ENCODE data around the gene GPT2. TPM values are rescaled to one million over a fixed set of nuclear protein-coding genes. Genes with fewer than 3 reads are reported as not detected.
A peak's percentile ranks its signal among the peaks of the same experiment; 100 is the strongest.

Gene GPT2
- total RNA-seq, 1 donor = 15.6 TPM

DNA sequence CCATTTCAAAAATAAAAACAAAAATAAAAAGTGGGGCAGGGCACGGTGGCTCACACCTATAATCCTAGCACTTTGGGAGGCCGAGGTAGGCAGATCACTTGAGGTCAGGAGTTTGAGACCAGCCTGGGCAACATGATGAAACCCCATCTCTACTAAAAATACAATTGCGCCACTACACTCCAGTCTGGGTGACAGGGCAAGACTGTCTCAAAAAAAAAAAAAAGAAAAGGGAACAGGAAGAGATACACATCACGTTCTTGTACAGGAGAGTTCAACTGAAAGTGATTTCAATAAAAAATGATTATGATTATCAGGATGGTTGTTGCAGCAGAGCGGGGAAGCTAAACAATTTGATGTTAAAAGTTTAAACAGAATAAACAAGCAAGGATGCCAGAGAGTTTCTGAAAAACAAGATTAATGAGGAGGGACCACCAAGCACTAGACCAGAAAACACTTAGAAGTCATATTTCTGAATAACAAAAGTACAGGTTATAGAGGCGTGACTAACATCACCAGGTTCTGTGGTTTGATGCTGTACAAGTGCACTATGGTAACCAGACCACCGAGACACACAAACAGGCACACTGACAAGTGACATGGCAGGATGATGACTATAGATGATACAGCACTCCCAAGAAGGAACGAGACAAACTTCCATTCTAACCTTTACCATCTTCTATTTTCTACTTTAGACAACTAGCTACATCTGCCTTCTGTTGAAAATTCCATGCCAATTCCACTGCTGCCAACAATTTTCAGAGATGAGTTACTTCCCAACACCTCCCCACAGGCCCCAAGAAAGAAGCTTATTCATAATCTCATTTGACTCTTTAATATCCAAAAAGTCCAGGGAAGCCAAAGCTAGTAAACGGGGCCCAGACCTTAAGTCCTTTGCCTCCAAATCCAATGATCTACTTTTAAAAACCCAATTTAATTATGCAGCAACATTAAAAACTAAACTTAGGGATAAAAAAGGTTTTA, 77.5 kb downstream of the GPT2 start:
- Histone ChIP-seq H3K4me2 (ENCODE audit: insufficient read depth, low read length) (peak overlapping the region; percentile 34), H3K36me3 (ENCODE audit: insufficient read depth, low read length) (peaks cover 87% of the 10 kb centered on the region), H3K27ac (ENCODE audit: low read depth, low read length) (peak overlapping the region; percentile 65), H2AFZ (ENCODE audit: low read length) (no peak overlapping the region), H3K9me3 (ENCODE audit: low read depth, low read length) (no peaks in the 10 kb centered on the region), H4K20me1 (ENCODE audit: insufficient read depth, low read length) (peaks cover 21% of the 10 kb centered on the region), H3K4me1 (ENCODE audit: insufficient read depth, low read length) (peaks cover 15% of the 10 kb centered on the region), H3K79me2 (ENCODE audit: insufficient read depth, low read length) (peaks cover 58% of the 10 kb centered on the region), H3K4me3 (ENCODE audit: insufficient read depth, low read length) (no peak overlapping the region), H3K27me3 (ENCODE audit: insufficient read depth, low read length) (no peaks in the 10 kb centered on the region)
- no peak for DNase-seq (ENCODE audit: insufficient read length, low spot score, missing footprints)
- TF ChIP-seq, protein P1, sequence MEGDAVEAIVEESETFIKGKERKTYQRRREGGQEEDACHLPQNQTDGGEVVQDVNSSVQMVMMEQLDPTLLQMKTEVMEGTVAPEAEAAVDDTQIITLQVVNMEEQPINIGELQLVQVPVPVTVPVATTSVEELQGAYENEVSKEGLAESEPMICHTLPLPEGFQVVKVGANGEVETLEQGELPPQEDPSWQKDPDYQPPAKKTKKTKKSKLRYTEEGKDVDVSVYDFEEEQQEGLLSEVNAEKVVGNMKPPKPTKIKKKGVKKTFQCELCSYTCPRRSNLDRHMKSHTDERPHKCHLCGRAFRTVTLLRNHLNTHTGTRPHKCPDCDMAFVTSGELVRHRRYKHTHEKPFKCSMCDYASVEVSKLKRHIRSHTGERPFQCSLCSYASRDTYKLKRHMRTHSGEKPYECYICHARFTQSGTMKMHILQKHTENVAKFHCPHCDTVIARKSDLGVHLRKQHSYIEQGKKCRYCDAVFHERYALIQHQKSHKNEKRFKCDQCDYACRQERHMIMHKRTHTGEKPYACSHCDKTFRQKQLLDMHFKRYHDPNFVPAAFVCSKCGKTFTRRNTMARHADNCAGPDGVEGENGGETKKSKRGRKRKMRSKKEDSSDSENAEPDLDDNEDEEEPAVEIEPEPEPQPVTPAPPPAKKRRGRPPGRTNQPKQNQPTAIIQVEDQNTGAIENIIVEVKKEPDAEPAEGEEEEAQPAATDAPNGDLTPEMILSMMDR (IDR thresholded peaks at IDR 0.05; ENCODE audit: extremely low read depth, low read depth, low read length) = no peak

GRCh38 chr16:46962629-46963028, 78.5 kb downstream of the GPT2 start:
- H4K20me1 ChIP-seq (ENCODE audit: insufficient read depth, low read length) = peaks cover 21% of the 10 kb centered on the region
- H3K4me2 ChIP-seq (ENCODE audit: insufficient read depth, low read length) = peak overlapping the region; percentile 1
- no peaks in the 10 kb centered on the region for H3K9me3 ChIP-seq (ENCODE audit: low read depth, low read length)
- peaks cover 15% of the 10 kb centered on the region for H3K4me1 ChIP-seq (ENCODE audit: insufficient read depth, low read length)
- peaks cover 68% of the 10 kb centered on the region for H3K79me2 ChIP-seq (ENCODE audit: insufficient read depth, low read length)
- no peak overlapping the region for H2AFZ ChIP-seq (ENCODE audit: low read length)
- H3K36me3 ChIP-seq (ENCODE audit: insufficient read depth, low read length) = peaks cover 89% of the 10 kb centered on the region
- no peaks in the 10 kb centered on the region for H3K27me3 ChIP-seq (ENCODE audit: insufficient read depth, low read length)
- peak overlapping the region; percentile 65 for H3K27ac ChIP-seq (ENCODE audit: low read depth, low read length)
- TF ChIP-seq, protein P1 (IDR thresholded peaks at IDR 0.05; ENCODE audit: extremely low read depth, low read depth, low read length) = no peak
- no peak overlapping the region for H3K4me3 ChIP-seq (ENCODE audit: insufficient read depth, low read length)
- DNase-seq (ENCODE audit: insufficient read length, low spot score, missing footprints) = peak; percentile 74

- Histone ChIP-seq H3K4me3 (ENCODE audit: insufficient read depth, low read length) (no peak overlapping the region), H3K4me1 (ENCODE audit: insufficient read depth, low read length) (peaks cover 7% of the 10 kb centered on the region), H3K36me3 (ENCODE audit: insufficient read depth, low read length) (peaks cover 77% of the 10 kb centered on the region), H3K79me2 (ENCODE audit: insufficient read depth, low read length) (peaks cover 83% of the 10 kb centered on the region), H3K27me3 (ENCODE audit: insufficient read depth, low read length) (no peaks in the 10 kb centered on the region), H4K20me1 (ENCODE audit: insufficient read depth, low read length) (peaks cover 21% of the 10 kb centered on the region), H3K27ac (ENCODE audit: low read depth, low read length) (no peak overlapping the region), H2AFZ (ENCODE audit: low read length) (no peak overlapping the region), H3K4me2 (ENCODE audit: insufficient read depth, low read length) (no peak overlapping the region), H3K9me3 (ENCODE audit: low read depth, low read length) (no peaks in the 10 kb centered on the region)
- no peak for DNase-seq (ENCODE audit: insufficient read length, low spot score, missing footprints)
- TF ChIP-seq, protein P1 (IDR thresholded peaks at IDR 0.05; ENCODE audit: extremely low read depth, low read depth, low read length) = no peak
These were observed 83.9 kb downstream of the GPT2 start for GRCh38 chr16:46968063-46968435.

DNA sequence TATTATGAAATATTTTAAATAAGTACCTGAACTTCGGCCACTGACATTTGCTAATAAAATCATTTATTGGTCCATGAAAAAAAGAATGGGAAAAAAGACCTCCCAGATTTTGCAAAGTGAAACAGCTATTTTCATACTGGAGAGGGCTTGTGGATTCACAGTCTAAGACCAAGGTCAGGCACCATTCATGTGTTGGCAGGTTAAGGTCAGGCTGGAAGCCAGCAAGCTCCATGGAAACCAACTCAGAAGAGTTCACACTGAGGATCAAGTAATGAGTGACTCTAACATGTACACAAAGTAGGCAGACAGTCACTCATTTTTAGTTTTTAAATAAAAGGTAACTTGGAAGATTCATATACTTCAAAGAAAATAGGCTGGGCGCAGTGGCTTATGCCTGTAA, 85.9 kb downstream of the GPT2 start:
- Histone ChIP-seq H3K27me3 (ENCODE audit: insufficient read depth, low read length) (no peaks in the 10 kb centered on the region), H3K36me3 (ENCODE audit: insufficient read depth, low read length) (peaks cover 59% of the 10 kb centered on the region), H3K4me1 (ENCODE audit: insufficient read depth, low read length) (peaks cover 12% of the 10 kb centered on the region), H3K79me2 (ENCODE audit: insufficient read depth, low read length) (peaks cover 76% of the 10 kb centered on the region), H2AFZ (ENCODE audit: low read length) (no peak overlapping the region), H3K4me2 (ENCODE audit: insufficient read depth, low read length) (no peak overlapping the region), H3K9me3 (ENCODE audit: low read depth, low read length) (no peaks in the 10 kb centered on the region), H4K20me1 (ENCODE audit: insufficient read depth, low read length) (peaks cover 21% of the 10 kb centered on the region), H3K4me3 (ENCODE audit: insufficient read depth, low read length) (no peak overlapping the region), H3K27ac (ENCODE audit: low read depth, low read length) (no peak overlapping the region)
- TF ChIP-seq, protein P1 (IDR thresholded peaks at IDR 0.05; ENCODE audit: extremely low read depth, low read depth, low read length) = no peak
- no peak for DNase-seq (ENCODE audit: insufficient read length, low spot score, missing footprints)

Measured in osteoblast (primary cell).